NCI-H1417 (cell line): ENCODE results near the gene AHI1.
A peak's percentile ranks its signal among the peaks of the same experiment; 100 is the strongest.
"Not testable (repeated sequence)": the region's sequence is repeated elsewhere in the genome, so short reads cannot be mapped to it uniquely, and the experiment has no call there.

ENCODE experiments used
- DNase-seq, 3 experiments: peaks; one replicate each; lab custom pipeline; 2025; lab: John Stamatoyannopoulos, UW

The AHI1 gene

DNA sequence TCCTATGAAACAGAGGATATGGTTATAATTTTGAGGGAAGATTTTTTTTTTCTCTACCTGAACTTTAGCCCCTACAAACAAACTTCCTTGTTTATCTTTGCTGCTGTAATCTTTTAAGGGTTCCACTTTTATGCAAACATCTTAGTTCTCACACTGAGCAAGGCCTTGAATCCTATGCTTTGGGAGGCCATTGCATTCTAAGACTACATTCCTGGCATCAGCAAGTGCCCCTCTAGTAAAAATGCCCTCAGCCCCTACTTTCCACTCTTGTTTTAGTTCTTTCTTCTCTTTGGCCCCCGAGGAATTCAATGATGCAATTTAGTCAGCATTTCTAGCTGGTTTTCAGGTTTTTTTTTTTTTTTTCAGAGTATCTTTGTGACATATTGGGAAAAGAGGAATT, 8.1 kb upstream of the AHI1 start:
- DNase-seq, result no peak

DNA sequence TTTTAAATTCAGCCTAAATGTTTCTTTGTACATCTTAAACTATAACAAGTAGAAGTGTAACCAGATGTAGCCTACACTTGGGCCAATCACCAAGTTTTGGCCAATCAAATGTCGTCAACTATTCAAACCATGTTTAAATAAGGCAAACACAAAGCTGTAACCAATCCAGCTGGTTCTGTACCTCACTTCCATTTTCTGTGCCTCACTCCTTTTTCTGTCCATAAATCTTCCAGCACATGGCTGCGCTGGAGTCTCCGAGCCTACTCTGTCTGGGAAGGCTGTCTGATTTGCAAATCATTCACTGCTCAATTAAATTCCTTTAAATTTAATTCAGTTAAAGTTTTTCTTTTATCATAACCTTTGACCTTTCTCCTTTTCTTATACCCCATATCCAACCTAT, 7.7 kb upstream of the AHI1 start:
- no peak for DNase-seq

DNA sequence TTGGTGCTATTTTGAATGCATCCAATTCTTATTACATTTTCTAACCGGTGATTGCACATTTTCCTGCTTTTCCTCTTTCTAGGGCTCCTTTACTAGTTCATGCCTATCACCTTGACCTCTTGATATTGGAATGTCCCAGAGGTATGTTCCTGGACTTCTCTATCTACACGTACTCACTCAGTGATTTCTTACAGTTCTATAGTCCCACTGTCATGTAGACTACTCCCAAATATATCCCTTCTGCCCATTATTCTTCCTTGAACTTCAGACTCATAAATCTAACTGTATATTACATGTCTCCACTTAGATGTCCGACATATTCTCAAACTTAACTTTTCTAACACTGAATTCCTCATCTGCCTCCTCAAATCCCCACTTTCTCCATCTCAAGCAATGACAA, 7.2 kb upstream of the AHI1 start:
- DNase-seq, result no peak

DNA sequence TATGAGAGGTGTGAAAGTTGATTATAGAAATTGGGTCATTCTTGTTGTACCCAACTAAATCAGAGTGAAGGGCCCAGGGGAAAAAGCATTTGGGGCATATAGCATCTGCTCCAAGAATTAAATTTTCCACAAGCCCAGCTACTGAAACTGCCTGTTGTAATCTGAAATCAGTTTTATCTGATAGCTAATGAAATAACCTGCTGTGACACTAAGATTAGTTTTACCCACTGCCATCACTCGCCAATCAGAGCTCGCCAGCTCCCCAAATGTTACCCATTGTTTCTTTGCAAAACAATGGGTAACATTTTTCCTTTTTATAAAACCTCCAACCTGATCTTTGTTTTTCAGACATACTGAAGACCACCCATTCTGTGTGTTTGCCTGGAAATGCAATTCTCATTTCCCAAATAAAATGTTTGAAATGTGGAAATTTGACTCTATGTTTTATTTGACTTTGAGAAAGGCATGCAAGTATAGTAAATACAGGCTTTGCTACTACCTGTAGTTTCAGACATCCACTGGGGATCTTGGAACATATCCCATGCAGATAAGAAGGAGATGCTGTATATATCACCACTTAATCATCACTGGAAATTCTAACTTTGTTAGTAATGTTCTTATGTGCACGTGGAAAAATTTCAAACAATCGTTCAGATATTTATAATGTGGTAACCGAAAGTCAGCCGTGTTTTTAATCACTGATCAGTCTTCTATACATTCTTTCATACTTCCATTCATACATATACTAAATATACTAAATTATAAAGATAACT, 6.3 kb upstream of the AHI1 start:
- no peak for DNase-seq

DNA sequence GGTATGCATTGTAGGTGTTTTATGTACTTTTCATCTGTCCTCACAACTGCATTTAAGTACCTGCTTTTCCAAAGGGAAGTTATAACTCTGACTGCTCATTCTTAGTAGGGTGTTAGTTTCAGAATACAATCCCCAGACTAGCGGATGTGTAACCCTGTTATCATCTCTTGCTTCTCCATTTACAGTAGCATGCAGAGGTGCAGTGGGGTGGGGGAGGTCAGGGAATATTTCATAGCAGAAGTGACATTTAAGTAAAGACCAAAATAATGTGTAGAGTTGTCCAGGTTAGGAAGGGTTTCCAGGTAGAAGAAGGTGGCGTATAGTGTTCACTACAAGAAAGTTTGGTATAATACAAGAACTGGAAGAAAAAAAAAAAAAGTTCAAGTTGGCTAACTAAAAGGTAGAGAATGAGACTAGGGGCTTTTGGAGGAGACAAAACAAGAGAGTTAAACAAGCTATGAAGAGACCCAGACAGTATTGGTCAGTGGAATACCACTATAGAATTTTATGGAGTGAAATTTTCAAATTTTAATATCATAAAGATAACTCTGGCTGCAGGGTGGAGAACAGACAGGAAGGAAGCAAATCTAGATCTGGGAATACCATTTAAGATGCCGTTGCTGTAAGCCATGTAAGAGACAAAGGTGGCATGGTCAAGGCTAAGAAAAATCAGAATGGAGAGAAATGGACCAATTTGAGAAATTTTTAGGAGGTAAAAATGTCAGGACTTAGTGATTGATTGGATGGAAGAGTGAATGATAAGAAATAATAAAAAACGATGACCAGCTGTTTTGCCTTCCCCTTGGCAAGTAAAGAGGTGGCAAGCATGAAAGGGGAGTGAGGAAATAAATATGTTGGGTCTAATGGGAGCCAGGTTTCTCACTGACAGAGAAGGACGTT, 2.2 kb upstream of the AHI1 start:
- no peak for DNase-seq

DNA sequence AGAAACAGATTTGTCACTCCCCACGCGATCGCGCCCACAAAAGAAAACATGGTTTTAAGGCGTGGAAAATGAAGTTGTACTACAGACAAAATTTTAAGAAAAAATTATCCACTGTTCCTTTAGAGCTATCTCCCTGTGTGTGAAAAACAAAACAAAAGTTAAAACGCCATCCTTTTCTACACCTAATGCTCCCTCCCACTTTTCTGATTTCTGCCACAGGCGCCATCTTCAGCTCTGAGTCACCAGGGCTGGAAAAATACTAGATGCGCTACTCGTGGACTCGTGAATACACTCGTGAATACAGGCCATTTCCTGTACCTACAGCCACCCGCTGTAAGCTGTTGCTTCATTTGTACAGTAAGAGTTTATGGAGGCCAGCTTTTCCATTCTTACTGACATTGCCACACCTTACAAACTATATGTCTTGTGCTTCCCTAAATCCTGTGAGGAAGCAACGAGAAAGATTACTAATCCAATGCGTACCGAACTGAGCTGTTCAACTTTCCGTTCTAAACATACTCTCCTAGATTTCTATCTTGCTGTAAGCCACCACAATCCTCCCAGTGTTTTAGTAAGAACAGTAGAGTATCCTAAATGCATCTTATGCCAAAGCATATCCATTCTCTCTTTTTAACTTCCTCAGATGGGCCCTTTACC, 773 bp upstream of the AHI1 start:
- DNase-seq, result peak; percentile 64 to 93 (median 82)

DNA sequence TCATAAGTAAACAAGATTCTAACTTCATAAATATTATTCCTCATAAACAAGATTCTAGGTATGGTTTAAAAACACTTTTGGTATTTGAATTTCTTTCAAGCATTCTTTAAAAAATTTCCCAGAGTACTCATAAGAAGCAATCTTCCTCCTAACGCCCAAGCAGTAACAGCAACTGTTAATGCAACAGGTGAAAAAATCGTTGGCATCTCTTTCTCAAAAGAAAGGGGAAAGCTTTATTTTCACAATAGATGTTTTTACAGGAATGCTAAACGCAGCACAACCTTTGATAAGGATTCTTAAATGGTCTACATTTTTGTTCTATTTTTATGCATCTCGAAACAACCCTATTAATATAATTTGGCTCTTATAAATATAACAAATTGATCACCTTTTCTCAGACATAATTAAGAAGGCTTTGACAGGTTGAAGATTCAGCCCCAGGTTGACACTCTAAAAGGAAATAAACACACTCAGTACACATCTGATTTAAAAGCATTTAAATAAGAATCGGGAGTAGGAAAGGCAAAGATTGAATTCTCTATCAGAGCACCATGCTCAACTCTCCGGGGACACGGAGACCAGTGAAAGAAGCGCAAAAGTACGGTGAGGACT, 634 bp downstream of the AHI1 start:
- DNase-seq, result no peak

DNA sequence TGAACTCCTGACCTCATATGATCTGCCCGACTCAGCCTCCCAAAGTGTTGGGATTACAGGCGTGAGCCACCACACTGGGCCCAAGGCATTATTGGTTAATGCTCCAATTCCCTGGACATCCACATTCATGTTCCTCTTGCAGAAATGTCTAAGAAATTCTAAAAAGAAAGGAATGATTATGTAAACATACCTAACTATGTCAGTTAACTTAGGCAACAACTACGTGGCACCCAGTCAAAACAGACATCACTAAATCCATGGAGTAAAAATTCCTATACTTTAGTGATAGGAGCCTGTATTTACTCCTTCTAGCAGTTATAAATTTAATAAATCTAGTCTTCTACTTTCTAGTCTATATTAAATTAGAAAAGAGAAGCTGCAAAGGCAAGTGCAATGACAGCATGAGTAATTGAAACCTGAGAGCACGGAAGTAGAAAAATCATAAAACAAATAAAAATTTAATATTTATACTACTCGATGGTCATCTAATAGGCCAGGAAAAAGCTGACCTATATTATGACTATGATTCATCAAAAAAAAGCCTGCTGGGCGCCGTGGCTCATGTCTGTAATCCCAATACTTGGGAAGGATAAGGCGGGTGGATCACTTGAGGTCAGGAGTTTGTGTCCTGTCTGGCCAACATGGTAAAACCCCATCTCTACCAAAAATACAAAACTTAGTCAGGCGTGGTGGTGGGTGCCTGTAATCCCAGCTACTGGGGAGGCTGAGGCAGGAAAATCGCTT, 4.2 kb downstream of the AHI1 start:
- no peak for DNase-seq

DNA sequence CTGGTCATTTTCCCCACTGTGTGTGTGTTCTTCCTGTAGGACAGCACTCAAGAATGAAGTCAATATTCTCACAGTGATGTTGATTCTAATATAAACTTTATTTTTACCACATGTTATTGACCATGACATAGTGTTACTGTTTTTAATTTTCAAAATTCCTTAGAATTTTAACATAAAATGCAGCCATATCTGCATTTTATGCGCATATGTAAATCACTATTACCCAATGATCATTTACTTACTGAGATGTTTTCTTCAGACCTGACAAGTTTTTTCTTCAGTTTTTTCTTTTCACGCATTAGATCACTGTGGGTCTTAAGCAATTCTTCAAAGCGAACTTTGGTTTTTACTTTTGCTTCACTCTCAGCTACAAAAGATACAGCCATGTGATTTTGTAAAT, 7.2 kb downstream of the AHI1 start:
- DNase-seq, result no peak

DNA sequence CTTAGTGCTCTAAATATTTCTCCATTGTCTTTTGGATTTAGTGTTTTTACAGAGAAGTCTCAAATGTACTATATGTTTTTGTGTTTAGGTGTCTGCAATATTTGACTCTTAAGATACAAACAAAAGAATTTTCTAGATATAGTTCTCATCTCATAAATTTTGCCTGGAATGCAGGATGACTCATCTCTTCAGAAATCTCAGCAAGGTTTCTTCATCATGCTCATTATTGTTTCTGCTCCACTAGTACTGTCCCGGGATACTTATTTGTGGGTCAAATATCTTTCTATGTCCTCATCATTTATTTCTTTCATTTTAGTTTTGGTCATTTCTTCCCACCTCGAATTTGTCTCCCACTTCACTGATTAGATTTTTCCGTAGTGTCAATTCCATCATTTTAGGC, 9.5 kb downstream of the AHI1 start:
- DNase-seq, result no peak

DNA sequence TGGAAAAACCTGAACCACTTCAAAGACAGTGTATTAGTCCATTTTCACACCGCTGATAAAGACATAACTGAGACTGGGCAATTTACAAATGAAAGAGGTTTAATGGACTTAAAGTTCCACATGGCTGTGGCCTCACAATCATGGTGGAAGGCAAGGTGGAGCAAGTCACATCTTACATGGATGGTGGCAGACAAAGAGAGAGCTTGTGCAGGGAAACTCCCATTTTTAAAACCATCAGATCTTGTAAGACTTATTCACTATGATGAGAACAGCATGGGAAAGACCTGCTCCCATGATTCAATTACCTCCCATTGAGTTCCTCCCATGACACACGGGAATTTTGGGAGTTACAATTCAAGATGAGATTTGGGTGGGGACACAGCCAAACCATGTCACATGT, 13.6 kb downstream of the AHI1 start:
- DNase-seq, result not testable (repeated sequence)

DNA sequence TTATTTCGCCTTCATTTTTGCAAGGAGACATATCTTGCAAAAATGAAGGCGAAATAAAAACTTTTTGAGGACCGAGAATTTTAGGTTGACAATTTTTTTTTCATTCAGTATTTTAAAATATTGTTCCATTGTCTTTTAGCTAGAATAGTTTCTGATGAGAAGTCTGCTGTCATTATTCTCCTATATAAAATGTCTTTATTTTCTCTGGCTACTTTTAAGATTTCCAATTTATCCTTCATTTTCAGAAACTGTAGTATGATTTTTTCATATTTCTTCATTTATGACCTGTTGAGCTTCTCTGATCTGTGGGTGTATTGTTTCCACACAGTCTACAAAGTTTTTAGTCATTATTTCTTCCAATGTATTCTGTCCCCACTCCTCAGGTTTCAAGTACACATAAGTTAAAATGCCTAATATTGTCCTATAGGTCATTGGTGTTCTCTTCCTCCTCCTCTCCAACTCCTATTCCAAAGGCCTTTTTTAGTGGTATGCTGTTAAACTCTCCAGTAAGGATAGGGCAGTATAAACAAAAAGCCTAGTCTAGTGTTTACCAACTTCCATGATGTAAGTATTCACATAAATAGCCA, 15.7 kb downstream of the AHI1 start:
- peak in 1 of 3 experiments; percentile 45 for DNase-seq

DNA sequence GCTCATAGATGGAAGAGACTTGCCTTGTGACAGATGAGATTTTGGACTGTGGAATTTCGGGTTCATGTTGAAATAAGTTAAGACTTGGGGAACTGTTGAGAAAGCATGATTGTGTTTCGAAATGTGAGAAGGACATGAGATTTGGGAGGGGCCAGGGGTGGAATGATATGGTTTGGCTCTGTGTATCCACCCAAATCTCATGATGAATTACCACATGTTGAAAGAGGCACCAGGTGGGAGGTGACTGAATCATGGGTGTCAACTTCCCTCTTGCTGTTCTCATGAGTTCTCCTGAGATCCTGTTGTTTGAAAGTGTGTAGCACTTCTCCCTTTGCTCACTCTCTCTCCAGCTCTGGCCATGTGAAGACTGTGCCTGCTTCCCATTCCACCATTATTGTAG, 17.9 kb downstream of the AHI1 start:
- DNase-seq, result no peak

DNA sequence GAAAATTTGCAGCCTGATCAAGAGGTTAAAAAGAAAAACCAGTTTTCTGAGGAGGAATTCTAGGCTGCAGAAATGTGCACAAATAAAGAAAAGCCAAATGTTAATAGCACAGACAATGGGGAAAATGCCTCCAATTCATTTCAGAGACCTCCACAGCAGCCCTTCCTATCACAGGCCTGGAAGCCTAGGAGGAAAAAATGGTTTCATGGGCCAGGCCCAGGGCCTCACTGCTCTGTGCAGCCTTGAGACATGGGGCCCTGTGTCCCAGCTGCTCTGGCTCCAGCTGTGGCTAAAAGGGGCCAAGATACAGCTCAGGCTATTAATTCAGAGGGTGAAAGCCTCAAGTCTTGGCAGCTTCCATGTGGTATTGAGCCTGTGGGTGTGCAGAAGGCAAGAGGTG, 18.9 kb downstream of the AHI1 start:
- no peak for DNase-seq

DNA sequence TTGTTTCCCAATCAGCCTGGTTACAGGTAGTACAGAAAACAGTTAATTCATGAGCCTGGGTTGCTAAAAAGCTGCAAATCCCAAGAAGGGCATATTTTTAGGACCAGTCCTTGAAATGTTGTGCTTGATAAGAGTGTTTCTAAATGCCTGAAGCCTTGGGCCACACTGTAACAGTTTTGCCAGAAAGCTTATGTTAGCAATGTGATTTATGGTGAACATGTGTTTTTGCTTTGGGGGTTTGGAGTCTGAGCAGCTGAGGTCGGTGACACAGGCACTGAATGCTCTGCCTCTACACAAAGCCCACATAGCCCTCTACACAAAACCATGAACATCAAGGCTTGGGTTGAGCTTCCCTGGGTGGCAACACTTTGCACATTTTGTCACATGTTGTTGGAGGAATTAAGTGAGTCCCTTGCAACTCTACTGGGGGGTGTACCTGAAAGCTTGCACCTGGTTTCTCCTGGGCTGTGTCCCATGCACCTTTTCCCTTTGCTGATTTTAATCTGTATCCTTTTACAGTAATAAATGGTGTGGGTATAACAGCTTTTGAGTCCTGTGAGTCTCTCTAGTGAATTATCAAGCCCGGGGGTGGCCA, 22.2 kb downstream of the AHI1 start:
- DNase-seq, result no peak

DNA sequence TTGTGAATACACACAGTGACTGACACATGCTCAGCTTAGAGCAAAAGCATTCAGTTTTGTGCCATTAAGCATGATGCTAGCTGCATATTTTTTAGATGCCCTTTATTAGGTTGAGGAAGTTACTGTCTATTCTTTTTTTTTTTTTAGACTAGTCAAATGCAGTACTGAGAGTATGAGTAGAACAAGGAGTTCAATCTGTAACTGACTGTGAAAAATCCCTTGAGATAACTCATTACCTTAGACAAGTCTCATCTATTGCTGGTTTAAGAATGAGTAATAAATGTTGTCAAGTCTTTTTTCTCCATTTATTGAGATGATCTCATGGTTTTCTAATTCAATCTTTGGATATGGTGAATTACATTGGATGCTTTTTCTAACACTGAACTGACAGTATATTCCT, 23.2 kb downstream of the AHI1 start:
- DNase-seq, result no peak

DNA sequence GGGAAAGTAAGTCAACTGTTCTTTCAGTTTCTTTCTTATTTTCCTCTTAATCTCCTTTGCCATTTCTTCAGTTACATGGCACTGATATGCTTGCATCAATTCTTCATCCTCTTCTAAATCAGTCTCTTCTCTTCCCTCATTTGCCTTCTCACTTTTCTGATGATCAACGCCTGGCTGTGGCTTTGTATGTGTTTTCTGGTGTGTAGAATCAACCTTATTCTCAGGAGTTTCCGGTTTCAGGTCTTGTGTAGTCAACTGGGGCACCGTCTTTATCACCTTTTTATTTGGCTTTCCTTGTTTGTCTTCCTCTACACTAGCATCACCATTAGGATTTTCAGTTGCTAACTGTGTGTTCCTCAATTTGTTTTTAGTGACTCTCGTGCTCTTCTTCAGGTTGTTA, 31.6 kb downstream of the AHI1 start:
- DNase-seq, result no peak

DNA sequence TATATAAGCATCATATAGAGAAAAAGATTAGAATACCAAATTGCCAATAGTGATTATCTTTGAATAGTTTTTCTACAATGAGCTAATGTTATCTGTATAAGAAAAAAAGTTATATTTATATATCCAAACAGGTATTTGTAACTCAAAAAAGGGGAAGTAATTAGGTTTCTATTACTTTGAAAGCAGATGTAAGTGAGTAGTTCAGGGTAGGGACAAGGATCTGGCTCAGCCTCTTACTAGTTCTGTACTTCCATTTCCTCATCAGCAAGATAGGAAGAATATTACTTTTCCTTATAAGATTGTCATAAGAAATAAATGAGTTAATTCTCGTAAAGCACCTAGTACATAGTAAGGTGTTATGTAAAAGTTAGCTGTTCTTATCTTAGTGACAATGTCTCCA, 32.2 kb downstream of the AHI1 start:
- DNase-seq, result no peak

DNA sequence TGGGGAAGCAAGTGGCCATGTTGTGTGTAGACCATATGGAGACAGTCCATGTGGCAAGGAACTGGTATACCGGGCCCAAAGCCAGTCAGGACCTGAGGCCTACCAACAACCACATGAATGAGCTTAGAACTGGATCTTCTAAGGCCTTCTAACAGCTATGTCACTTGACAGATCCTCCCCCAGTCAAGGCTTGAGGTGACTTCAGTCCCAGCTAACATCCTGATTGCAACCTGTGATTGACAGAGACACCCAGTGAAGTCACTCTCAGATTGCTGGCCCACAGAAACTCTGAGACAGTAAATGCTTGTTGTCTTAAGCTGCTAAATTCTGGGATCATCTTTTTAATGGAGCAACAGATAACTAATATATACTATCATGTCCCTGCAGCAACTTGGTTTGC, 32.9 kb downstream of the AHI1 start:
- no peak for DNase-seq

DNA sequence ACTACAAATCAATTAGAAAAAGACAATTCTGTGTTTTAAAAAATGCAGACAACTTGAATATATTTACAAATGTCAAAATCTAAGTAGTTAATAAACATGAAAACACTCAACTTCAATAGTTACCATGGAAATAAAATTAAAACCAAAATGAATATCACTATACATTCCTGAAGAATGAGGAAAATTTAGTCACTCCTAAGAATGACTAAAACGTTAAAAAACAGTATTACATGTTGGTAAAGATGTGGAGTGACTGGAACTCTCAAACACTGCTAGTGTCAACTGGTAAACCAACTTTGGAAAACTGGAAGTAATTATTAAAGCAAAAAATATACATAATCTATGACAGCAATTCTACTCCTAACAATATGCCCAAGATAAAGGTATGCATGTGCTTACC, 36.3 kb downstream of the AHI1 start:
- no peak for DNase-seq

DNA sequence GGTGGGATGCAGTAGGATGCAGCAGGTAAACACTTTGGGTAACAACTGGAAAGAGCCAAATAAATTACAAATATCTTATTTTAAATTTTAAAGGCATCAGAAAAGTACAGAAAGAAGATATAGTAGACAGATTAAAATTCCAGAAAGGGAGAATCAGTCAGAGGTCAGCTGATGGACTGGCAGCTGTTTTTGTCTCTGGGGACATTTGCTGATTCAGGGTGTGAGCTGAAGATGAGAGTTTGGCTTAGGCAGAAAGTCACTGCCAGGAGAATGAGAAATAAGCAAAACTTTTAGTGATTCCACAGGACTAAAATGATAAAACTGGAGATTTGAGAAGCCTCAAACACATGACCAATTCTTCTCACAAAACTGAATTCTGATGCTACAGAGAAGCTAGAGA, 39.5 kb downstream of the AHI1 start:
- no peak for DNase-seq
